ENCODE data around the gene MUC5B.

- TF ChIP-seq CTCF (IDR thresholded peaks at IDR 0.05) (no peak), POLR2A (IDR thresholded peaks at IDR 0.05) (no peak)
Observed at GRCh38 chr11:1291295-1292017, 68.6 kb downstream of the MUC5B start.

Measured in testis (tissue), 2 donors.